ENCODE measurements around the gene CAPZB.

Gene CAPZB

DNA sequence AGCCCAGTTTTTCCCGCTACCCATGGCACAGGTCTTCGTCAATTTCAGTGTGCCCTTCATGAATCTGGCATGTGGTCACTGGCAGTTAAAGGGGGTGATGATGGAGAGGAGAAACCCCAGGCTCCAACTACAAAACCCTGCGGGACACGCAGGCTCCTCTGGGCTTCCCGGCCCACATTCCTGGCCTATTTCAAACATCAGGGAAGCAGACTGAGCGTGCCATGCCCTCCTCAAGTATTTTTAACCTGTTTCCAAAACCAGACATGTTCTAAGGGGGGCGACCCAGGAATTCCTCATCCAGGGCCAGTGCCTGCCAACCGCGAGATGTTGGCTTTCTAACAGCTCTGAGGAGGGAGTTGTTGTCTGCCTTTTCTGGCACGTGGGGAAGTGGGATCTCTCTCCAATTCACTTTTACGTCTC, 85.1 kb downstream of the CAPZB start:
- Histone ChIP-seq H2AFZ (ENCODE audit: low read depth, low read length) (no peak overlapping the region), H3K27ac (ENCODE audit: low read length) (no peak overlapping the region), H3K9ac (ENCODE audit: low read depth, low read length) (no peak overlapping the region), H3K79me2 (ENCODE audit: insufficient read depth, low read length) (peaks cover 92% of the 10 kb centered on the region), H4K20me1 (ENCODE audit: insufficient read depth, low read length) (peaks cover 88% of the 10 kb centered on the region), H3K9me3 (ENCODE audit: insufficient read depth, low read length, severe bottlenecking) (no peaks in the 10 kb centered on the region), H3K27me3 (ENCODE audit: insufficient read depth, low read length, poor library complexity) (no peaks in the 10 kb centered on the region), H3K4me3 (ENCODE audit: low read depth in 1 of 2, low read length in 2 of 2) (no peak overlapping the region), H3K4me2 (ENCODE audit: insufficient read depth, low read length) (no peak overlapping the region), H3K36me3 (ENCODE audit: insufficient read depth, low read length) (peaks cover 16% of the 10 kb centered on the region), H3K4me1 (ENCODE audit: insufficient read depth, low read length) (no peaks in the 10 kb centered on the region)
- DNase-seq (no peak), ATAC-seq (ENCODE audit: insufficient read depth, low read depth) (no peak)
- no peak for TF ChIP-seq EZH2 (IDR thresholded peaks at IDR 0.05; ENCODE audit: borderline replicate concordance, low read depth, low read length, severe bottlenecking)
- TF ChIP-seq, protein P1, sequence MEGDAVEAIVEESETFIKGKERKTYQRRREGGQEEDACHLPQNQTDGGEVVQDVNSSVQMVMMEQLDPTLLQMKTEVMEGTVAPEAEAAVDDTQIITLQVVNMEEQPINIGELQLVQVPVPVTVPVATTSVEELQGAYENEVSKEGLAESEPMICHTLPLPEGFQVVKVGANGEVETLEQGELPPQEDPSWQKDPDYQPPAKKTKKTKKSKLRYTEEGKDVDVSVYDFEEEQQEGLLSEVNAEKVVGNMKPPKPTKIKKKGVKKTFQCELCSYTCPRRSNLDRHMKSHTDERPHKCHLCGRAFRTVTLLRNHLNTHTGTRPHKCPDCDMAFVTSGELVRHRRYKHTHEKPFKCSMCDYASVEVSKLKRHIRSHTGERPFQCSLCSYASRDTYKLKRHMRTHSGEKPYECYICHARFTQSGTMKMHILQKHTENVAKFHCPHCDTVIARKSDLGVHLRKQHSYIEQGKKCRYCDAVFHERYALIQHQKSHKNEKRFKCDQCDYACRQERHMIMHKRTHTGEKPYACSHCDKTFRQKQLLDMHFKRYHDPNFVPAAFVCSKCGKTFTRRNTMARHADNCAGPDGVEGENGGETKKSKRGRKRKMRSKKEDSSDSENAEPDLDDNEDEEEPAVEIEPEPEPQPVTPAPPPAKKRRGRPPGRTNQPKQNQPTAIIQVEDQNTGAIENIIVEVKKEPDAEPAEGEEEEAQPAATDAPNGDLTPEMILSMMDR (IDR thresholded peaks at IDR 0.05; ENCODE audit: borderline replicate concordance, extremely low read depth, low read length, poor library complexity, severe bottlenecking) = no peak

DNA sequence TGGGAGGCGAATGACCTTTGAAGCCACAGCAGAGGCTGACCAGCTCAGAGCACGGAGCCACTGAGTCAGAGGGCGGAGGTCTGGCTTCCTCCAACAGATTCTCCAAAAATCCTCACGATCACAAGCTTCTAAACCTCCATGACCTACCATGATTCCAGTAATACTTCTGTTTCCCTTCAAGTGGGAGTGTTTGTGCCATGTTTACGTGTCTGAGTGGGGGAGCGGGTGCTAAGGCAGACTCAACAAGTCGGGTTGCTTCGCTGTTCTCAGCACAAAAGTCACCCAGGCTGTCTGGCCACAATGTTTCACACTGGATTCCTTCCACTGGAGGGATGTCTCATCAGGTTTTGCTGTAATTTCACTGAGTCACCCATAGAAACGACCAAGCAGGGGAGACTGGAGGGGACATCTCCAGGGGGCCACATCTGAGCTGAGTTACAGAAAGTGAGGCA, 87.0 kb downstream of the CAPZB start:
- no peak overlapping the region for H3K4me2 ChIP-seq (ENCODE audit: insufficient read depth, low read length)
- DNase-seq = no peak
- H3K4me3 ChIP-seq (ENCODE audit: low read depth in 1 of 2, low read length in 2 of 2) = no peak overlapping the region
- peaks cover 9% of the 10 kb centered on the region for H3K4me1 ChIP-seq (ENCODE audit: insufficient read depth, low read length)
- no peak overlapping the region for H3K27ac ChIP-seq (ENCODE audit: low read length)
- H3K27me3 ChIP-seq (ENCODE audit: insufficient read depth, low read length, poor library complexity) = no peaks in the 10 kb centered on the region
- ATAC-seq (ENCODE audit: insufficient read depth, low read depth) = no peak
- peaks cover 14% of the 10 kb centered on the region for H3K36me3 ChIP-seq (ENCODE audit: insufficient read depth, low read length)
- H3K9me3 ChIP-seq (ENCODE audit: insufficient read depth, low read length, severe bottlenecking) = no peaks in the 10 kb centered on the region
- H2AFZ ChIP-seq (ENCODE audit: low read depth, low read length) = no peak overlapping the region
- H4K20me1 ChIP-seq (ENCODE audit: insufficient read depth, low read length) = peaks cover 84% of the 10 kb centered on the region
- TF ChIP-seq EZH2 (IDR thresholded peaks at IDR 0.05; ENCODE audit: borderline replicate concordance, low read depth, low read length, severe bottlenecking) = no peak
- TF ChIP-seq, protein P1 (IDR thresholded peaks at IDR 0.05; ENCODE audit: borderline replicate concordance, extremely low read depth, low read length, poor library complexity, severe bottlenecking) = no peak
- H3K9ac ChIP-seq (ENCODE audit: low read depth, low read length) = no peak overlapping the region
- H3K79me2 ChIP-seq (ENCODE audit: insufficient read depth, low read length) = peaks cover 93% of the 10 kb centered on the region

DNA sequence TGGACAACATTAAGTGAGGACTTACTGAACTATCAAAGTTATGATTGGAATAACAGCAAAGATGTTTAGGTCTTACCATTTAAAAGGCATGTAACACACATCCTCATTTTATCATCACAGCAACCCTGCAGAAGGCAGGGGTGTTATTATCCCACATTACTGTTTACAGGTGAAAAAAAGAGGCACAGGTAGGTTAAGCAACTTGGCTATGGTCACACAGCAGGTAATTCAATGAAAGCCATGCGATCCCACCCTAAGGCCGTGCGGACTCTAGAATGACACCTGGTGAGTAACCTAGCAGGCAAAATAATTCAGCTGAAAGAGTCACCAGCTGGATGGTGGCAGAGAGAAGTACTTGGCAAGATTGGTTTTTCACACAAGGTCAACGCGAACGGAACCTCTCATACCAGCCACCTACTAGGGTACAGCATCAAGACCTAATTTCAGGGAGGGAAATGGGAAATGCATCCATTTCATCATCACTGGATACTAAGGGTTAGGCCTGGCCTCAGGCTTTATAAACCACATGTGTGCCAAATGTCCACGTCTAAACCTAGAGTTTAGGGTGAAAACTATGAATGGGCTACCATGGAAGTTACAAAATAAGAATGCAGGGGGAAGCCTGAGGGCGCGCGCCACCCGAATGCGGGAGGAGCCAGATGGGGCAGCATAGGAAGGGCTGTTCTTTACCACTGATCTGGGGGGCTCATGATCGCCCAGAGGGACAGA, 88.0 kb downstream of the CAPZB start:
- Histone ChIP-seq H3K27me3 (ENCODE audit: insufficient read depth, low read length, poor library complexity) (no peaks in the 10 kb centered on the region), H3K9me3 (ENCODE audit: insufficient read depth, low read length, severe bottlenecking) (no peaks in the 10 kb centered on the region), H4K20me1 (ENCODE audit: insufficient read depth, low read length) (peaks cover 86% of the 10 kb centered on the region), H3K4me3 (ENCODE audit: low read depth in 1 of 2, low read length in 2 of 2) (no peak overlapping the region), H3K4me1 (ENCODE audit: insufficient read depth, low read length) (peaks cover 19% of the 10 kb centered on the region), H3K36me3 (ENCODE audit: insufficient read depth, low read length) (peaks cover 9% of the 10 kb centered on the region), H3K4me2 (ENCODE audit: insufficient read depth, low read length) (no peak overlapping the region), H2AFZ (ENCODE audit: low read depth, low read length) (no peak overlapping the region), H3K9ac (ENCODE audit: low read depth, low read length) (no peak overlapping the region), H3K79me2 (ENCODE audit: insufficient read depth, low read length) (peaks cover 94% of the 10 kb centered on the region), H3K27ac (ENCODE audit: low read length) (no peak overlapping the region)
- no peak for ATAC-seq (ENCODE audit: insufficient read depth, low read depth)
- DNase-seq = no peak
- TF ChIP-seq, protein P1 (IDR thresholded peaks at IDR 0.05; ENCODE audit: borderline replicate concordance, extremely low read depth, low read length, poor library complexity, severe bottlenecking) = no peak
- no peak for TF ChIP-seq EZH2 (IDR thresholded peaks at IDR 0.05; ENCODE audit: borderline replicate concordance, low read depth, low read length, severe bottlenecking)

Data from DND-41 (cell line).